ENCODE measurements around the gene CORIN.
"Not testable (repeated sequence)": the region's sequence is repeated elsewhere in the genome, so short reads cannot be mapped to it uniquely, and the experiment has no call there.

CORIN gene

GRCh38 chr4:47763279-47763678 lies 74.6 kb downstream of the CORIN start:
- H3K27me3 Mint-ChIP-seq (ENCODE audit: low read depth) = no peaks in the 10 kb centered on the region
- no peak overlapping the region for H3K27ac Mint-ChIP-seq
- no peak for TF ChIP-seq CTCF (IDR thresholded peaks at IDR 0.05; ENCODE audit: unreplicated experiment in 3 of 3)
- H3K4me3 Mint-ChIP-seq = no peak overlapping the region
- no peaks in the 10 kb centered on the region for H3K36me3 Mint-ChIP-seq (ENCODE audit: low read depth)
- no peaks in the 10 kb centered on the region for H3K4me1 Mint-ChIP-seq
- no peaks in the 10 kb centered on the region for H3K9me3 Mint-ChIP-seq

DNA sequence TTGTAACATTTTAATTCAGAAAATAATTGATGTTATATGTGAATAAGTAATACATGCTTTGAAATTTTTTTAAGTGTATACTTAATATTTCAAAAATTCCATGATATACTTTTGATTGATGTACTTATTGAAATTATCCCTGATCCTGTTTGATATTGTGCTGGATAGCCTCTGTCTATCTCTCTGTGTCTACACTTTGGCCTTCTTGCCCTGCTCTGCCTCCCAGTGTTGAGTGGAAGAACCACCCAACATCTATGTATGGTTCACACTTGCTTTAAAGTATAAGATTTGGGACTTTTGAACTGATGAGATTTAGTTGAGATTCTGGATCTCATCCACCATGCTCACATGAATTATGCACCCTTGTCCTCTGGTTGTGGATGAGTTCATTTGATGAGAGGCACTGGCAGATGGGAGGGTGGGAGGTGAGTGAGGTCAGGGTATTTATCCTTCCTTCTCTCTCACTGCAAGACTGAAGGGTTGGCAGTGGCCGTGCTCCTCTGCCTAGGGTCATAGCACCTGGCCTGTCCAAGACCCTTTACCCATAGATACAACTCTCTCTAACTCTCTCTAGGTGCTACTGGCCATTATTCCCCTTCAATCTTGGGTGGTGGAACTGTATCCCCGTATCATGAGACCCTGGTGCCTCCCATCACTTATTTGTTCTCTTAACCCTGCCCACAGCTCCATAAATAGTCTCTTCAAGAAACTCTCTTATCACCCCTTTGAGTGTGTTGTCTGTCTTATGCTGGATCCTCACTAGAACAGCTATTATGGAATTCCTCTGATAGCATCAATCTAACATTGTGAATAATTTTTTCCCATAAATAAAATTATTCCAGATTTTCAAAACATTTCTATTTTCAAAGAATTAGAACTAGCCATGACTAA lies 75.2 kb downstream of the CORIN start:
- no peak for TF ChIP-seq CTCF (IDR thresholded peaks at IDR 0.05; ENCODE audit: unreplicated experiment in 3 of 3)
- Mint-ChIP-seq H3K27ac (no peak overlapping the region), H3K27me3 (ENCODE audit: low read depth) (no peaks in the 10 kb centered on the region), H3K36me3 (ENCODE audit: low read depth) (no peaks in the 10 kb centered on the region), H3K9me3 (no peaks in the 10 kb centered on the region), H3K4me1 (no peaks in the 10 kb centered on the region), H3K4me3 (no peak overlapping the region)

DNA sequence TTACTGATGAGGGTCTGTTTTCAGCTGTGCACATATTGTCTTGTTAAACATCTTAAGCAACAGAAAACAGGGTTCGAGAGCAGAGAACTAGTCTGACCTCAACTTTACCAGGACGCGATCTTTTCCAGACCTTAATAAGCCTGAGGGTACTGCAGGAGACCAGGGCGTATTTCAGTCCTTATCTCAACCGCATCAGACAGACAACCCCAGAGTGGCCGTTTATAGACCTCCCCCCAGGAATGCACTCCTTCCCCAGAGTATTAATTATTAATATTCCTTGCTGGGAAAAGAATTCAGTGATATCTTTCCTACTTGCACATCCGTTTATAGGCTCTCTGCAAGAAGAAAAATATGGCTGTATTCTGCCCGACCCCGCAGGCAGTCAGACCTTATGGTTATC lies 84.6 kb downstream of the CORIN start:
- H3K27ac Mint-ChIP-seq; H3K9me3 Mint-ChIP-seq; H3K4me1 Mint-ChIP-seq; H3K4me3 Mint-ChIP-seq; H3K27me3 Mint-ChIP-seq (ENCODE audit: low read depth); H3K36me3 Mint-ChIP-seq (ENCODE audit: low read depth): not testable (repeated sequence)

DNA sequence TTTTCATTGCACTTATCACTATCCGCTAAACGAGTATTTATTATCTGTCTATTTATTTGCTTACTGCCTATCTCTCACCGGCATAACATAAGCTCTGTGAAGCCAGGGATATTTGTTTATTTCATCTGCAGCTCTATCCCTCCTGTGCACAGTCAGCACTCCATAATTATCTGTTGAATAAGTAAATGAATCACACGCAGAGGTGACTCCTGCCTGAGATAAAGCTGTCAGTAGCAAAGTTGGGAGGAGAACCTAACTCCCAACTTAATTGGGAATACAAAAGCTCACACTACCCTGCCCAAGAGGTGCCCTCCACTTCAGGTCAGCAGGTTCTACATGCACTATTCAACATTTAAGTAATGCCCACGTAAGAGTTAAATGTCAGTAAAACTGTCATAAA lies 85.7 kb downstream of the CORIN start:
- peak overlapping the region in 2 of 3 experiments; percentile 32 to 34 for H3K27ac Mint-ChIP-seq
- no peaks in the 10 kb centered on the region for H3K4me1 Mint-ChIP-seq
- no peak overlapping the region for H3K4me3 Mint-ChIP-seq
- H3K9me3 Mint-ChIP-seq = peaks cover 7% of the 10 kb centered on the region
- H3K36me3 Mint-ChIP-seq (ENCODE audit: low read depth) = peaks cover 4% of the 10 kb centered on the region
- no peaks in the 10 kb centered on the region for H3K27me3 Mint-ChIP-seq (ENCODE audit: low read depth)
- TF ChIP-seq CTCF (IDR thresholded peaks at IDR 0.05; ENCODE audit: unreplicated experiment in 3 of 3) = no peak

DNA sequence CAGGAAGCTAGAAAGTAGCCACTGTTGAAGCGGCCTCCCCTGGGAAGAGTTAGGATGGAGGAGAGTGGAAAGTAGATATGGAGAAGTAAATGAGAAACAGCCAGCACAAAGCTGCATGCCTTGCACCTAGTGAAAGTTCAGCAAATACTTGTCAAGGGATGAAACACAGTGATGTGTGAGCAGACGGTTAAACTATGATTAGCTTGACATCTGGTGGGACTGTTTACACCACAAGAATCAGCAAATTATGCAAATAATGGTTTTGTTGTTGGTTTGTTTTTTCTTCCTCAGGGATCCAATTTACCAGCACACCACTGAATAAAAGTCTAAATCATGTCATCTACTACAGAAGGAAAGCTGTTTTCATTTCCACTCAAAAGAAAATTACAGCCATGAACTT lies 87.1 kb downstream of the CORIN start:
- no peak overlapping the region for H3K4me3 Mint-ChIP-seq
- H3K27me3 Mint-ChIP-seq (ENCODE audit: low read depth) = no peaks in the 10 kb centered on the region
- H3K4me1 Mint-ChIP-seq = no peaks in the 10 kb centered on the region
- peaks cover 4% of the 10 kb centered on the region for H3K36me3 Mint-ChIP-seq (ENCODE audit: low read depth)
- TF ChIP-seq CTCF (IDR thresholded peaks at IDR 0.05; ENCODE audit: unreplicated experiment in 3 of 3) = no peak
- peak overlapping the region in 1 of 3 experiments; percentile 20 for H3K27ac Mint-ChIP-seq
- H3K9me3 Mint-ChIP-seq = peaks cover 7% of the 10 kb centered on the region

- Mint-ChIP-seq H3K9me3 (peaks cover 7% of the 10 kb centered on the region), H3K27me3 (ENCODE audit: low read depth) (no peaks in the 10 kb centered on the region), H3K36me3 (ENCODE audit: low read depth) (peaks cover 4% of the 10 kb centered on the region), H3K27ac (no peak overlapping the region), H3K4me3 (no peak overlapping the region), H3K4me1 (no peaks in the 10 kb centered on the region)
- TF ChIP-seq CTCF (IDR thresholded peaks at IDR 0.05; ENCODE audit: unreplicated experiment in 3 of 3) = no peak
These were observed 88.0 kb downstream of the CORIN start for GRCh38 chr4:47749858-47750257.

All from nephron (organoid).